NCI-H1417 (cell line): ENCODE results near the gene GSDMA.

Experiments used
- DNase-seq, 3 experiments: peaks; one replicate each; lab custom pipeline; 2025; lab: John Stamatoyannopoulos, UW

Gene GSDMA

GRCh38 chr17:39955726-39956225 is 7.0 kb upstream of the GSDMA start:
- DNase-seq, result no peak

- DNase-seq, result no peak
These were observed 2.2 kb upstream of the GSDMA start for GRCh38 chr17:39960524-39961041.

GRCh38 chr17:39963829-39964228 is 1.0 kb downstream of the GSDMA start:
- DNase-seq, result peak in 1 of 3 experiments; percentile 19

GRCh38 chr17:39965017-39965699 is 2.4 kb downstream of the GSDMA start:
- no peak for DNase-seq

- DNase-seq, result no peak
These were observed 4.0 kb downstream of the GSDMA start for GRCh38 chr17:39966771-39967170.

- no peak for DNase-seq
These were observed 6.0 kb downstream of the GSDMA start for GRCh38 chr17:39968761-39969160.

- DNase-seq, result no peak
These were observed 6.6 kb downstream of the GSDMA start for GRCh38 chr17:39969375-39969774.

- no peak for DNase-seq
These were observed 7.4 kb downstream of the GSDMA start for GRCh38 chr17:39970157-39970692.

- no peak for DNase-seq
These were observed 8.3 kb downstream of the GSDMA start for GRCh38 chr17:39971076-39971603.

- no peak for DNase-seq
These were observed 9.5 kb downstream of the GSDMA start for GRCh38 chr17:39972271-39972670.

GRCh38 chr17:39973496-39973895 is 10.7 kb downstream of the GSDMA start:
- DNase-seq, result no peak

- DNase-seq, result no peak
These were observed 11.6 kb downstream of the GSDMA start for GRCh38 chr17:39974433-39974832.

- no peak for DNase-seq
These were observed 13.0 kb downstream of the GSDMA start for GRCh38 chr17:39975801-39976200.

GRCh38 chr17:39979016-39979670 is 16.3 kb downstream of the GSDMA start:
- no peak for DNase-seq

GRCh38 chr17:39979893-39980350 is 17.1 kb downstream of the GSDMA start:
- DNase-seq, result peak in 1 of 3 experiments; percentile 86

GRCh38 chr17:39980351-39981206 is 17.8 kb downstream of the GSDMA start, which contains the start of gene PSMD3:
TSS of gene PSMD3 (plus strand) at chr17:39980807. CDS start at chr17:39980971, 164 bp downstream.
- peak; percentile 98 to 100 (median 99) for DNase-seq

GRCh38 chr17:39981207-39981741 is 18.5 kb downstream of the GSDMA start:
- DNase-seq, result peak in 1 of 3 experiments; percentile 53

GRCh38 chr17:39981766-39982375 is 19.1 kb downstream of the GSDMA start:
- DNase-seq, result peak in 1 of 3 experiments; percentile 9

- DNase-seq, result no peak
These were observed 25.5 kb downstream of the GSDMA start for GRCh38 chr17:39988206-39988810.

GRCh38 chr17:39994448-39994847 is 31.6 kb downstream of the GSDMA start:
- no peak for DNase-seq
